WTC11 (cell line): ENCODE results near the gene GNLY. TPM values are rescaled to one million over a fixed set of nuclear protein-coding genes. Genes with fewer than 3 reads are reported as not detected.
A peak's percentile ranks its signal among the peaks of the same experiment; 100 is the strongest.

Experiments used
- ATAC-seq: fragments of 200-7000 bp; cut with Tn5 transposase; 2 replicates; pipeline ENCODE4 v1.10.0; 2021; ENCODE audit warnings: mild to moderate bottlenecking, moderate library complexity
- CTCF ChIA-PET: fragments of 300-600 bp; sonication (Branson Sonifier 250); formaldehyde crosslinking; loops from one replicate; lab custom pipeline; 2021; ENCODE audit warnings: antibody characterized with exemption; lab: Charles Lee
- POLR2A ChIA-PET: fragments of 350-600 bp; sonication (Branson Sonifier 250); formaldehyde crosslinking; loops from one replicate; lab custom pipeline; 2021; ENCODE audit warnings: antibody characterized with exemption; lab: Charles Lee
- DNase-seq: peaks from one replicate; pipeline ENCODE4 v3.0.0; 2021; ENCODE audit warnings: low spot score
- H3K27ac Mint-ChIP-seq: 2 replicates; pipeline ENCODE4 v1.8.0; 2021; ENCODE audit warnings: mixed read lengths
- H3K27me3 Mint-ChIP-seq: 2 replicates; pipeline ENCODE4 v1.8.0; 2021; ENCODE audit warnings: low read depth, mild to moderate bottlenecking, moderate library complexity, mixed read lengths
- H3K36me3 Mint-ChIP-seq: 2 replicates; pipeline ENCODE4 v1.8.0; 2021; ENCODE audit warnings: mixed read lengths
- H3K4me1 Mint-ChIP-seq: 2 replicates; pipeline ENCODE4 v1.8.0; 2022; ENCODE audit warnings: mixed read lengths
- H3K4me3 Mint-ChIP-seq: 2 replicates; pipeline ENCODE4 v1.8.0; 2021; ENCODE audit warnings: mild to moderate bottlenecking, moderate library complexity, mixed read lengths
- H3K9me3 Mint-ChIP-seq: 2 replicates; pipeline ENCODE4 v1.8.0; 2021; ENCODE audit warnings: mixed read lengths
- AR ChIP-seq: fragments of 250-450 bp; sonication (Bioruptor Pico); IDR thresholded peaks from 2 replicates; pipeline ENCODE4 v1.9.0; 2021; ENCODE audit warnings: mild to moderate bottlenecking
- CREB1 ChIP-seq: sonication (generic); formaldehyde crosslinking; IDR thresholded peaks from 2 replicates; pipeline ENCODE4 v1.8.0; 2023; ENCODE audit warnings: mild to moderate bottlenecking, missing genetic modification reagents
- E2F4 ChIP-seq: sonication (generic); formaldehyde crosslinking; IDR thresholded peaks from 2 replicates; pipeline ENCODE4 v1.8.1; 2022; ENCODE audit warnings: low read depth, mild to moderate bottlenecking, moderate library complexity, missing genetic modification reagents, borderline replicate concordance
- ESRRA ChIP-seq: sonication (generic); formaldehyde crosslinking; IDR thresholded peaks from 2 replicates; pipeline ENCODE4 v1.8.1; 2022; ENCODE audit warnings: mild to moderate bottlenecking, missing genetic modification reagents, borderline replicate concordance
- ETV6 ChIP-seq: sonication (generic); formaldehyde crosslinking; IDR thresholded peaks from 2 replicates; pipeline ENCODE4 v1.8.1; 2022; ENCODE audit warnings: mild to moderate bottlenecking, missing genetic modification reagents
- FOXK1 ChIP-seq: sonication (generic); formaldehyde crosslinking; IDR thresholded peaks from 2 replicates; pipeline ENCODE4 v1.8.0; 2022; ENCODE audit warnings: mild to moderate bottlenecking, moderate library complexity, missing genetic modification reagents
- HMGXB4 ChIP-seq: sonication (generic); formaldehyde crosslinking; IDR thresholded peaks from 2 replicates; pipeline ENCODE4 v1.8.1; 2023; ENCODE audit warnings: mild to moderate bottlenecking, moderate library complexity, missing genetic modification reagents
- JAZF1 ChIP-seq: fragments of 250-450 bp; sonication (Bioruptor Pico); IDR thresholded peaks from 2 replicates; pipeline ENCODE4 v1.9.0; 2021; ENCODE audit warnings: moderate library complexity, mild to moderate bottlenecking, inconsistent platforms
- JUN ChIP-seq: sonication (generic); formaldehyde crosslinking; IDR thresholded peaks from 2 replicates; pipeline ENCODE4 v1.8.0; 2023; ENCODE audit warnings: mild to moderate bottlenecking, missing genetic modification reagents
- NFATC4 ChIP-seq: fragments of 250-450 bp; sonication (Bioruptor Pico); IDR thresholded peaks from 2 replicates; pipeline ENCODE4 v1.9.0; 2021; ENCODE audit warnings: mild to moderate bottlenecking
- NR2C2 ChIP-seq: sonication (generic); formaldehyde crosslinking; IDR thresholded peaks from 2 replicates; pipeline ENCODE4 v1.8.0; 2022; ENCODE audit warnings: mild to moderate bottlenecking, missing genetic modification reagents
- STAT6 ChIP-seq: sonication (generic); formaldehyde crosslinking; conservative IDR thresholded peaks from 2 replicates; pipeline ENCODE4 v1.8.1; 2023; ENCODE audit warnings: mild to moderate bottlenecking, low read depth, missing genetic modification reagents, moderate library complexity
- TCF7 ChIP-seq: sonication (generic); formaldehyde crosslinking; IDR thresholded peaks from 2 replicates; pipeline ENCODE4 v1.8.0; 2022; ENCODE audit warnings: mild to moderate bottlenecking, low read depth, missing genetic modification reagents, moderate library complexity
- TEAD1 ChIP-seq: sonication (generic); formaldehyde crosslinking; IDR thresholded peaks from 2 replicates; pipeline ENCODE4 v1.8.0; 2022; ENCODE audit warnings: mild to moderate bottlenecking, missing genetic modification reagents
- TEAD4 ChIP-seq: sonication (generic); formaldehyde crosslinking; IDR thresholded peaks from 2 replicates; pipeline ENCODE4 v1.8.0; 2022; ENCODE audit warnings: mild to moderate bottlenecking, missing genetic modification reagents
- TP53 ChIP-seq: sonication (generic); formaldehyde crosslinking; IDR thresholded peaks from 2 replicates; pipeline ENCODE4 v1.8.1; 2023; ENCODE audit warnings: mild to moderate bottlenecking, missing genetic modification reagents
- ZBTB21 ChIP-seq: sonication (generic); formaldehyde crosslinking; IDR thresholded peaks from 2 replicates; pipeline ENCODE4 v1.8.1; 2023; ENCODE audit warnings: mild to moderate bottlenecking, missing genetic modification reagents, borderline replicate concordance
- ZNF263 ChIP-seq: sonication (generic); formaldehyde crosslinking; IDR thresholded peaks from 2 replicates; pipeline ENCODE4 v1.8.1; 2022; ENCODE audit warnings: low read depth, mild to moderate bottlenecking, moderate library complexity, missing genetic modification reagents
- ZNF281 ChIP-seq: sonication (generic); formaldehyde crosslinking; IDR thresholded peaks from 2 replicates; pipeline ENCODE4 v1.8.0; 2023; ENCODE audit warnings: mild to moderate bottlenecking, missing genetic modification reagents
- total RNA-seq: library from RNA; stranded (reverse); gene quantifications from 3 replicates; pipeline ENCODE4 v1.2.3, GENCODE V29; 2021
- TF ChIP-seq, protein P1 (sequence below): fragments of 250-450 bp; sonication (Bioruptor Pico); IDR thresholded peaks from 2 replicates; pipeline ENCODE4 v1.8.0; 2021; ENCODE audit warnings: mild to moderate bottlenecking

GNLY gene
- total RNA-seq, 1 experiment from 2014 or later, result not detected

- ChIA-PET POLR2A (no interaction called here), CTCF (interaction anchor here (1.3 to 2.8 kb wide), 4 partner anchors 11 to 59 kb away, joined by 3 to 27 read pairs (median 7); partner anchors contain the start of gene C2orf68)
- DNase-seq (no peak), ATAC-seq (no peak)
- H3K36me3 Mint-ChIP-seq, result peaks cover 75% of the 10 kb centered on the region
- no peaks in the 10 kb centered on the region for H3K27me3 Mint-ChIP-seq
- no peaks in the 10 kb centered on the region for H3K4me1 Mint-ChIP-seq
- TF ChIP-seq, protein P1, sequence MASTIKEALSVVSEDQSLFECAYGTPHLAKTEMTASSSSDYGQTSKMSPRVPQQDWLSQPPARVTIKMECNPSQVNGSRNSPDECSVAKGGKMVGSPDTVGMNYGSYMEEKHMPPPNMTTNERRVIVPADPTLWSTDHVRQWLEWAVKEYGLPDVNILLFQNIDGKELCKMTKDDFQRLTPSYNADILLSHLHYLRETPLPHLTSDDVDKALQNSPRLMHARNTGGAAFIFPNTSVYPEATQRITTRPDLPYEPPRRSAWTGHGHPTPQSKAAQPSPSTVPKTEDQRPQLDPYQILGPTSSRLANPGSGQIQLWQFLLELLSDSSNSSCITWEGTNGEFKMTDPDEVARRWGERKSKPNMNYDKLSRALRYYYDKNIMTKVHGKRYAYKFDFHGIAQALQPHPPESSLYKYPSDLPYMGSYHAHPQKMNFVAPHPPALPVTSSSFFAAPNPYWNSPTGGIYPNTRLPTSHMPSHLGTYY (CRISPR knock-in tag), result no peak
- TF ChIP-seq JUN (CRISPR knock-in tag) (no peak), CREB1 (CRISPR knock-in tag) (no peak)
- H3K4me3 Mint-ChIP-seq, result no peak overlapping the region
- no peaks in the 10 kb centered on the region for H3K9me3 Mint-ChIP-seq
- peak overlapping the region; percentile 17; the same call in 1 of the 2 replicates for H3K27ac Mint-ChIP-seq
Measured at GRCh38 chr2:85647823-85648526, 46.2 kb upstream of the GNLY start.

GRCh38 chr2:85648619-85649018, 45.5 kb upstream of the GNLY start:
- Mint-ChIP-seq H3K27ac (no peak overlapping the region), H3K4me1 (no peaks in the 10 kb centered on the region), H3K27me3 (no peaks in the 10 kb centered on the region), H3K4me3 (no peak overlapping the region), H3K36me3 (peaks cover 73% of the 10 kb centered on the region), H3K9me3 (no peaks in the 10 kb centered on the region)
- ChIA-PET CTCF (interaction anchor here (0.6 to 2.8 kb wide), 7 partner anchors 10 to 654 kb away, joined by 3 to 27 read pairs (median 8); partner anchors contain the start of gene C2orf68), POLR2A (no interaction called here)
- no peak for DNase-seq
- no peak for ATAC-seq
- TF ChIP-seq TEAD1 (CRISPR knock-in tag) (no peak), E2F4 (no peak), ZNF281 (CRISPR knock-in tag) (no peak), ESRRA (CRISPR knock-in tag) (no peak), NFATC4 (CRISPR knock-in tag) (no peak), HMGXB4 (CRISPR knock-in tag) (no peak), TEAD4 (no peak), ETV6 (CRISPR knock-in tag) (no peak), FOXK1 (CRISPR knock-in tag) (no peak), AR (no peak), JAZF1 (CRISPR knock-in tag) (no peak), NR2C2 (CRISPR knock-in tag) (no peak), ZBTB21 (CRISPR knock-in tag) (no peak), TCF7 (CRISPR knock-in tag) (no peak), ZNF263 (CRISPR knock-in tag) (no peak), STAT6 (CRISPR knock-in tag) (no peak), TP53 (CRISPR knock-in tag) (no peak)
